ENCODE measurements around the gene OTOF. TPM values are rescaled to one million over a fixed set of nuclear protein-coding genes. Genes with fewer than 3 reads are reported as not detected.

Gene OTOF
- total and polyA plus RNA-seq, 2 donors (not counting 1 experiment from before 2014, with no cell fraction given): not detected

GRCh38 chr2:26471289-26471688, 6.6 kb downstream of the OTOF start:
- DNase-seq (ENCODE audit: low read depth in 2 of 2): no peak
- no peak overlapping the region for H2AFZ ChIP-seq (ENCODE audit: low read length)

GRCh38 chr2:26470601-26471260, 7.2 kb downstream of the OTOF start:
- Histone ChIP-seq H3K4me2 (ENCODE audit: extremely low read depth, insufficient read depth, low read length) (no peak overlapping the region), H3K79me2 (ENCODE audit: control insufficient read depth, insufficient read depth, low read length) (no peaks in the 10 kb centered on the region), H3K27me3 (ENCODE audit: control insufficient read depth, insufficient read depth, low read length) (no peaks in the 10 kb centered on the region), H3K4me1 (ENCODE audit: control insufficient read depth, extremely low read depth, insufficient read depth, low read length) (no peaks in the 10 kb centered on the region), H3K4me3 (replicated peaks in 1 of 4; ENCODE audit: control extremely low read depth in 1 of 4, insufficient read depth in 1 of 4, low read depth in 3 of 4, low read length in 4 of 4) (no peak overlapping the region), H4K20me1 (ENCODE audit: control insufficient read depth, extremely low read depth, insufficient read depth, low read length) (no peaks in the 10 kb centered on the region), H3K27ac (ENCODE audit: insufficient read depth, low read length) (no peak overlapping the region), H2AFZ (ENCODE audit: low read length) (no peak overlapping the region), H3K9me3 (ENCODE audit: control insufficient read depth, insufficient read depth, low read depth, low read length) (peaks cover 5% of the 10 kb centered on the region), H3K9ac (ENCODE audit: insufficient read depth, low read length) (no peak overlapping the region), H3K36me3 (ENCODE audit: control insufficient read depth, insufficient read depth, low read length) (no peaks in the 10 kb centered on the region)
- no peak for TF ChIP-seq EZH2 (IDR thresholded peaks at IDR 0.05; ENCODE audit: low read length, missing control alignments)
- TF ChIP-seq CTCF (conservative IDR thresholded peaks at IDR 0.05 in 1 of 2, IDR thresholded peaks at IDR 0.05 in 1 of 2; ENCODE audit: low read depth in 1 of 2, low read length in 2 of 2): no peak
- no peak for DNase-seq (ENCODE audit: low read depth in 2 of 2)

More at GRCh38 chr2:26471289-26471688, 6.6 kb downstream of the OTOF start:
- H3K27ac ChIP-seq (ENCODE audit: insufficient read depth, low read length): no peak overlapping the region
- H3K9ac ChIP-seq (ENCODE audit: insufficient read depth, low read length): no peak overlapping the region
- H3K4me1 ChIP-seq (ENCODE audit: control insufficient read depth, extremely low read depth, insufficient read depth, low read length): no peaks in the 10 kb centered on the region
- no peak overlapping the region for H3K4me2 ChIP-seq (ENCODE audit: extremely low read depth, insufficient read depth, low read length)
- H3K9me3 ChIP-seq (ENCODE audit: control insufficient read depth, insufficient read depth, low read depth, low read length): peaks cover 5% of the 10 kb centered on the region
- H3K4me3 ChIP-seq (replicated peaks in 1 of 4; ENCODE audit: control extremely low read depth in 1 of 4, insufficient read depth in 1 of 4, low read depth in 3 of 4, low read length in 4 of 4): no peak overlapping the region
- no peaks in the 10 kb centered on the region for H3K36me3 ChIP-seq (ENCODE audit: control insufficient read depth, insufficient read depth, low read length)
- no peaks in the 10 kb centered on the region for H3K79me2 ChIP-seq (ENCODE audit: control insufficient read depth, insufficient read depth, low read length)
- TF ChIP-seq EZH2 (IDR thresholded peaks at IDR 0.05; ENCODE audit: low read length, missing control alignments): no peak
- TF ChIP-seq CTCF (conservative IDR thresholded peaks at IDR 0.05 in 1 of 2, IDR thresholded peaks at IDR 0.05 in 1 of 2; ENCODE audit: low read depth in 1 of 2, low read length in 2 of 2): no peak
- H4K20me1 ChIP-seq (ENCODE audit: control insufficient read depth, extremely low read depth, insufficient read depth, low read length): no peaks in the 10 kb centered on the region
- no peaks in the 10 kb centered on the region for H3K27me3 ChIP-seq (ENCODE audit: control insufficient read depth, insufficient read depth, low read length)

GRCh38 chr2:26469955-26470354, 8.0 kb downstream of the OTOF start:
- H2AFZ ChIP-seq (ENCODE audit: low read length): no peak overlapping the region
- no peak for DNase-seq (ENCODE audit: low read depth in 2 of 2)

More at GRCh38 chr2:26469955-26470354, 8.0 kb downstream of the OTOF start:
- TF ChIP-seq EZH2 (IDR thresholded peaks at IDR 0.05; ENCODE audit: low read length, missing control alignments) (no peak), CTCF (conservative IDR thresholded peaks at IDR 0.05 in 1 of 2, IDR thresholded peaks at IDR 0.05 in 1 of 2; ENCODE audit: low read depth in 1 of 2, low read length in 2 of 2) (no peak)
- Histone ChIP-seq H3K4me2 (ENCODE audit: extremely low read depth, insufficient read depth, low read length) (no peak overlapping the region), H3K4me3 (replicated peaks in 1 of 4; ENCODE audit: control extremely low read depth in 1 of 4, insufficient read depth in 1 of 4, low read depth in 3 of 4, low read length in 4 of 4) (no peak overlapping the region), H3K79me2 (ENCODE audit: control insufficient read depth, insufficient read depth, low read length) (no peaks in the 10 kb centered on the region), H3K9me3 (ENCODE audit: control insufficient read depth, insufficient read depth, low read depth, low read length) (peaks cover 5% of the 10 kb centered on the region), H3K4me1 (ENCODE audit: control insufficient read depth, extremely low read depth, insufficient read depth, low read length) (no peaks in the 10 kb centered on the region), H3K36me3 (ENCODE audit: control insufficient read depth, insufficient read depth, low read length) (no peaks in the 10 kb centered on the region), H4K20me1 (ENCODE audit: control insufficient read depth, extremely low read depth, insufficient read depth, low read length) (no peaks in the 10 kb centered on the region), H3K27ac (ENCODE audit: insufficient read depth, low read length) (no peak overlapping the region), H3K27me3 (ENCODE audit: control insufficient read depth, insufficient read depth, low read length) (no peaks in the 10 kb centered on the region), H3K9ac (ENCODE audit: insufficient read depth, low read length) (no peak overlapping the region)
